Transverse colon (tissue), 4 donors: ENCODE results near the gene LRP1.
A peak's percentile ranks its signal among the peaks of the same experiment; 100 is the strongest.

Experiments
- CTCF ChIP-seq, 5 experiments: fragments of 200-600 bp in 3 of 5; fragments of 450-650 bp in 2 of 5; sonication (generic) in 3 of 5; IDR thresholded peaks; 1 replicate in 2 of 5; 2 replicates in 3 of 5; pipeline ENCODE4 v1.5.1; 2016 to 2017; ENCODE audit warnings: antibody characterized with exemption in 5 of 5, inconsistent platforms in 3 of 5, mild to moderate bottlenecking in 2 of 5, moderate library complexity in 1 of 5
- EP300 ChIP-seq: sonication (generic); formaldehyde crosslinking; IDR thresholded peaks from one replicate; pipeline ENCODE4 v1.6.1; 2017; ENCODE audit warnings: antibody characterized with exemption, low read depth
- POLR2A ChIP-seq: fragments of 450-650 bp; IDR thresholded peaks from one replicate; pipeline ENCODE4 v1.6.1; 2016; ENCODE audit warnings: antibody characterized with exemption, mild to moderate bottlenecking, moderate library complexity
- POLR2AphosphoS5 ChIP-seq, 3 donors: sonication (generic); formaldehyde crosslinking; IDR thresholded peaks; one replicate each; pipeline ENCODE4 v1.6.1; 2016; ENCODE audit warnings: antibody characterized with exemption in 3 of 3

- TF ChIP-seq POLR2A: peak; percentile 22
- peak; percentile 34 to 49 (median 43) for TF ChIP-seq CTCF (IDR thresholded peaks at IDR 0.05)
- peak; percentile 12 to 55 (median 21) for TF ChIP-seq POLR2AphosphoS5 (IDR thresholded peaks at IDR 0.05)
- TF ChIP-seq EP300: no peak
These were observed 34.7 kb upstream of the LRP1 start for GRCh38 chr12:57093415-57094207.
